Stimulated activated CD4-positive, alpha-beta T cell treated with anti-CD3 and anti-CD28 coated beads, Interleukin-1b, Interleukin-23, amount 100 ng/mL, for 4 hours (primary cell): ENCODE results near the gene OTOS.

Experiments used
- DNase-seq, 2 donors: peaks; one replicate each; pipeline ENCODE4 v3.0.0-alpha.2; 2020; ENCODE audit warnings: low read depth in 2 of 2

The OTOS gene

GRCh38 chr2:240167588-240167880 is 27.1 kb upstream of the OTOS start:
- DNase-seq, result no peak

GRCh38 chr2:240166761-240167587 is 26.5 kb upstream of the OTOS start:
- DNase-seq, result no peak

GRCh38 chr2:240166191-240166590 is 25.7 kb upstream of the OTOS start:
- no peak for DNase-seq

GRCh38 chr2:240165661-240166060 is 25.2 kb upstream of the OTOS start:
- DNase-seq, result no peak

- DNase-seq, result no peak
These were observed 24.6 kb upstream of the OTOS start for GRCh38 chr2:240165034-240165433.

- no peak for DNase-seq
These were observed 24.1 kb upstream of the OTOS start for GRCh38 chr2:240164586-240164985.

- no peak for DNase-seq
These were observed 23.6 kb upstream of the OTOS start for GRCh38 chr2:240163844-240164574.

- no peak for DNase-seq
These were observed 22.7 kb upstream of the OTOS start for GRCh38 chr2:240162939-240163714.

- DNase-seq, result no peak
These were observed 22.1 kb upstream of the OTOS start for GRCh38 chr2:240162531-240162930.

GRCh38 chr2:240162032-240162431 is 21.6 kb upstream of the OTOS start:
- no peak for DNase-seq

GRCh38 chr2:240161087-240161750 is 20.8 kb upstream of the OTOS start:
- DNase-seq, result no peak

GRCh38 chr2:240160291-240161086 is 20.0 kb upstream of the OTOS start:
- DNase-seq, result no peak

GRCh38 chr2:240159251-240159839 is 18.9 kb upstream of the OTOS start:
- DNase-seq, result no peak

GRCh38 chr2:240157147-240157470 is 16.7 kb upstream of the OTOS start:
- DNase-seq, result no peak

- DNase-seq, result no peak
These were observed 16.1 kb upstream of the OTOS start for GRCh38 chr2:240156435-240157146.

GRCh38 chr2:240155745-240156390 is 15.4 kb upstream of the OTOS start:
- DNase-seq, result no peak

GRCh38 chr2:240155048-240155744 is 14.7 kb upstream of the OTOS start:
- DNase-seq, result no peak

GRCh38 chr2:240154606-240155005 is 14.1 kb upstream of the OTOS start:
- DNase-seq, result no peak

- no peak for DNase-seq
These were observed 13.0 kb upstream of the OTOS start for GRCh38 chr2:240153418-240153817.
